22Rv1 (cell line): Measurements from ENCODE around the gene GRN.

Experiments
- CTCF ChIP-seq: fragments of 450-650 bp; IDR thresholded peaks from 2 replicates; pipeline ENCODE4 v1.5.1; 2017; ENCODE audit warnings: mild to moderate bottlenecking
- ZFX ChIP-seq: fragments of 450-650 bp; IDR thresholded peaks from 2 replicates; pipeline ENCODE4 v1.6.1; 2017; ENCODE audit warnings: antibody characterized with exemption, borderline replicate concordance

- peak; percentile 95 for TF ChIP-seq CTCF
- TF ChIP-seq ZFX: no peak
Observed at GRCh38 chr17:44363613-44364159, 18.6 kb downstream of the GRN start, which contains the start of gene FAM171A2.
